Pancreas (tissue), 10 donors: ENCODE results near the gene UBA3. TPM values are rescaled to one million over a fixed set of nuclear protein-coding genes. Genes with fewer than 3 reads are reported as not detected.

ENCODE experiments used
- ATAC-seq, 4 donors: fragments of 200-7000 bp; cut with Tn5 transposase; one replicate each; pipeline versions ENCODE4 v1.8.0 to v1.9.1; 2020; ENCODE audit warnings: mild to moderate bottlenecking in 4 of 4, moderate library complexity in 4 of 4
- DNase-seq, 6 donors: peaks; one replicate each; pipeline ENCODE4 v3.0.0-alpha.2; 2020
- FAIRE-seq: peaks from 2 replicates; lab custom pipeline; 2012; peaks lifted over from hg19 to GRCh38; lab: Jason Lieb, UNC
- H3K27ac ChIP-seq, 4 donors: fragments of 200-600 bp; sonication (generic); 1 replicate in 3 of 4; 2 replicates in 1 of 4; pipeline versions ENCODE4 v1.5.0 to v1.8.0; 2020
- H3K27me3 ChIP-seq, 4 donors: fragments of 200-600 bp; one replicate each; pipeline ENCODE4 v1.8.0; 2021
- H3K36me3 ChIP-seq, 3 donors: fragments of 200-600 bp; sonication (generic) in 1 of 3; one replicate each; pipeline versions ENCODE4 v1.5.0 to v1.8.0; 2020 to 2021
- H3K4me1 ChIP-seq, 3 donors: fragments of 200-600 bp; one replicate each; pipeline ENCODE4 v1.8.0; 2021
- H3K4me3 ChIP-seq, 4 donors: fragments of 200-600 bp; sonication (generic) in 2 of 4; one replicate each; pipeline versions ENCODE4 v1.5.0 to v1.8.0; 2020 to 2021
- H3K9me3 ChIP-seq, 4 donors: fragments of 200-600 bp; one replicate each; pipeline ENCODE4 v1.8.0; 2021
- WGBS, 2 donors: extraction: QIAGEN DNeasy Blood & Tissue Kit; methylation state at CpG; one replicate each; pipeline ENCODE4 v1.1.7; 2013; 5-methylcytosine and 5-hydroxymethylcytosine counted together
- intact Hi-C, 3 donors: fragments of 100-400 bp; cut with DNase I; formaldehyde crosslinking; loops; one replicate each; pipeline versions ENCODE4 v1.11.1 to v1.14.2; 2022
- polyA plus RNA-seq, 2 donors: library from polyadenylated mRNA; stranded (reverse); fragments of 200-250 nt; gene quantifications; one replicate each; pipeline ENCODE4 v1.2.3, GENCODE V29; 2013
- total RNA-seq, 6 donors: library from RNA; stranded (reverse); fragmentation: NEBNext Ultra II Directional in 4 of 6; extraction: Animal tissue kit (Norgen Biotek cat#: 25700) in 4 of 6; gene quantifications; one replicate each; pipeline versions ENCODE4 v1.2.1 to v1.2.4, GENCODE V29; 2021 to 2023
- TF ChIP-seq, protein P1 (sequence below), 4 donors: fragments of 200-600 bp; sonication (generic) in 3 of 4; IDR thresholded peaks; one replicate each; pipeline versions ENCODE4 v1.5.0 to v1.8.0; 2021; ENCODE audit warnings: antibody characterized with exemption in 4 of 4
- donor health status: healthy with polysubstance abuse.
- donor health status: DM: no; HTN: no; CAD: no; lungs with moderate emphysema.
- donor health status: DM: no; HTN: no; CAD: no.
- donor health status: control.
- donor health status: control.
- donor health status: Bipolar disorder and iron deficiency.
- donor health status: DM: yes; HTN: yes; CAD: no.
- donor health status: DM: no; HTN: no; CAD: no.
- donor health status: DM: no; HTN: no; CAD: no.
- donor health status: DM: yes; HTN: yes; CAD: no.

Gene UBA3
- total and polyA plus RNA-seq, 8 donors, result 11.7 to 32.9 (median 17.1) TPM

DNA sequence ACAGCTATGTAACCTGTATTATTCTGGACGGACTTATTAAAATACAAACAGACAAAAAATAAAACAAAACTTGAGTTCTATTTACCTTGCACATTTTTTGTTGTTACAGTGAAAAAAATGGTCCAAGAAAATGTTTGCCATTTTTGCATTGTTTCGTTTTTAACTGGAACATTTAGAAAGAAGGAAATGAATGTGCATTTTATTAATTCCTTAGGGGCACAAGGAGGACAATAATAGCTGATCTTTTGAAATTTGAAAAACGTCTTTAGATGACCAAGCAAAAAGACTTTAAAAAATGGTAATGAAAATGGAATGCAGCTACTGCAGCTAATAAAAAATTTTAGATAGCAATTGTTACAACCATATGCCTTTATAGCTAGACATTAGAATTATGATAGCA lies 25.2 kb upstream of the UBA3 start:
- no peak for ATAC-seq
- no peaks in the 10 kb centered on the region for H3K4me1 ChIP-seq
- H3K4me3 ChIP-seq, result no peak overlapping the region
- no peak for DNase-seq
- H3K9me3 ChIP-seq, result no peaks in the 10 kb centered on the region
- FAIRE-seq, result peak; percentile 26
- TF ChIP-seq, protein P1, sequence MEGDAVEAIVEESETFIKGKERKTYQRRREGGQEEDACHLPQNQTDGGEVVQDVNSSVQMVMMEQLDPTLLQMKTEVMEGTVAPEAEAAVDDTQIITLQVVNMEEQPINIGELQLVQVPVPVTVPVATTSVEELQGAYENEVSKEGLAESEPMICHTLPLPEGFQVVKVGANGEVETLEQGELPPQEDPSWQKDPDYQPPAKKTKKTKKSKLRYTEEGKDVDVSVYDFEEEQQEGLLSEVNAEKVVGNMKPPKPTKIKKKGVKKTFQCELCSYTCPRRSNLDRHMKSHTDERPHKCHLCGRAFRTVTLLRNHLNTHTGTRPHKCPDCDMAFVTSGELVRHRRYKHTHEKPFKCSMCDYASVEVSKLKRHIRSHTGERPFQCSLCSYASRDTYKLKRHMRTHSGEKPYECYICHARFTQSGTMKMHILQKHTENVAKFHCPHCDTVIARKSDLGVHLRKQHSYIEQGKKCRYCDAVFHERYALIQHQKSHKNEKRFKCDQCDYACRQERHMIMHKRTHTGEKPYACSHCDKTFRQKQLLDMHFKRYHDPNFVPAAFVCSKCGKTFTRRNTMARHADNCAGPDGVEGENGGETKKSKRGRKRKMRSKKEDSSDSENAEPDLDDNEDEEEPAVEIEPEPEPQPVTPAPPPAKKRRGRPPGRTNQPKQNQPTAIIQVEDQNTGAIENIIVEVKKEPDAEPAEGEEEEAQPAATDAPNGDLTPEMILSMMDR (IDR thresholded peaks at IDR 0.05), result no peak
- H3K27me3 ChIP-seq, result no peaks in the 10 kb centered on the region
- peaks cover 0 to 42% (median 0%) of the 10 kb centered on the region in 3 donors for H3K36me3 ChIP-seq
- no peak overlapping the region for H3K27ac ChIP-seq
- 57 to 67% methylated on average over 3 of the region's 3 CpGs for WGBS, 2 donors
- intact Hi-C loops, result no loop called here

DNA sequence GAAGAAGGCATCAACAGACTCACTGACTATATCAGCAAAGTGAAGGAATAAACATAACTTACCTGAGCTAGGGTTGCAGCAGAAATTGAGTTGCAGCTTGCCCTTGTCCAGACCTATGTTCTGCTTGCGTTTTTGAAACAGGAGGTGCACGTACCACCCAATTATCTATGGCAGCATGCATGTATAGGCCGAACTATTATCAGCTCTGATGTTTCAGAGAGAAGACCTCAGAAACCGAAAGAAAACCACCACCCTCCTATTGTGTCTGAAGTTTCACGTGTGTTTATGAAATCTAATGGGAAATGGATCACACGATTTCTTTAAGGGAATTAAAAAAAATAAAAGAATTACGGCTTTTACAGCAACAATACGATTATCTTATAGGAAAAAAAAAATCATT lies 24.4 kb upstream of the UBA3 start:
- no peak overlapping the region for H3K4me3 ChIP-seq
- peaks cover 0 to 42% (median 0%) of the 10 kb centered on the region in 3 donors for H3K36me3 ChIP-seq
- no peak for ATAC-seq
- H3K4me1 ChIP-seq, result no peaks in the 10 kb centered on the region
- DNase-seq, result no peak
- no peak for FAIRE-seq
- no peaks in the 10 kb centered on the region for H3K9me3 ChIP-seq
- intact Hi-C loops, result no loop called here
- TF ChIP-seq, protein P1 (IDR thresholded peaks at IDR 0.05), result no peak
- H3K27ac ChIP-seq, result no peak overlapping the region
- 85 to 88% methylated on average over 8 of the region's 8 CpGs for WGBS, 2 donors
- H3K27me3 ChIP-seq, result no peaks in the 10 kb centered on the region

DNA sequence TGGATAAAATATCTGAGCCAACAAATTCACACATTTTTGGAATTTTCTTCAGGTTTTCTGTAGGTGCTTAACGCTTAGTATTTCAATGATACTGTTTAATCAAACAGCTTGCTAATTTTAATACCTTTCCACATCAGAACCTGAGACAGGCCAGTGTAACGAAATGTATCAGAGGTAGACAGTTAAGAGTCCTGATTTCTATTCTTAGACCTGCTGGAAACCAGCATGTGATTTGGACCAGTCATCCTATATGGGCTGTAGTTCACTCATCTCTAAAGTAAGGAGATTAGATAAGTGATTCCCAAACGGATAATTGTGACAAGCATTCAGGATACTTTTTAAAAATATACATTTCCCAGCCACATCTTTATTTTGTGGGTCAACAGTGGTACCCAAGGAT lies 23.0 kb upstream of the UBA3 start:
- no peaks in the 10 kb centered on the region for H3K27me3 ChIP-seq
- no peaks in the 10 kb centered on the region for H3K4me1 ChIP-seq
- FAIRE-seq, result no peak
- TF ChIP-seq, protein P1 (IDR thresholded peaks at IDR 0.05), result no peak
- no peak overlapping the region for H3K27ac ChIP-seq
- WGBS, 2 donors, result 80 to 90% methylated on average over 3 of the region's 3 CpGs
- peaks cover 0 to 42% (median 0%) of the 10 kb centered on the region in 3 donors for H3K36me3 ChIP-seq
- no peak for ATAC-seq
- H3K9me3 ChIP-seq, result no peaks in the 10 kb centered on the region
- intact Hi-C loops, result no loop called here
- no peak for DNase-seq
- no peak overlapping the region for H3K4me3 ChIP-seq

DNA sequence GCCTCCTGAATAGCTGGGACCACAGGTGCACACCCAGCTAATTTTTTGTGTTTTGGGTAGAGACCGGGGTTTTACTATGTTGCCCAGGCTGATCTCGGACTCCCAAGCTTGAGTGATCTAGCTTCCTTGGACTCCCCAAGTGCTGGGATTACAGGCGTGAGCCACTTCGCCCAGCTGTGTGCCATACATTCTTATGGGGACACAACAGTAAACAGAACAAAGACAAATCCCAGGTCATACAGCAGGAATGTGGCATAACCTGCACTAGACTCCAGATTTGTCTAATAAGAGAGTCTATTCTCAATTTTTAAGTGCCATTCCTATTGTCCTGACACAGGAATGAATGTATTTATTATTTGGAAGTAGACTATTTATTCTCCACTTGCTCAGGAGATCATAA lies 22.2 kb upstream of the UBA3 start:
- Histone ChIP-seq H3K9me3 (no peaks in the 10 kb centered on the region), H3K27me3 (no peaks in the 10 kb centered on the region), H3K4me3 (no peak overlapping the region), H3K36me3 (peaks cover 0 to 42% (median 0%) of the 10 kb centered on the region in 3 donors), H3K4me1 (no peaks in the 10 kb centered on the region), H3K27ac (no peak overlapping the region)
- ATAC-seq (no peak), DNase-seq (no peak), FAIRE-seq (no peak)
- 90 to 94% methylated on average over 4 of the region's 4 CpGs for WGBS, 2 donors
- TF ChIP-seq, protein P1 (IDR thresholded peaks at IDR 0.05), result no peak
- intact Hi-C loops, result no loop called here

DNA sequence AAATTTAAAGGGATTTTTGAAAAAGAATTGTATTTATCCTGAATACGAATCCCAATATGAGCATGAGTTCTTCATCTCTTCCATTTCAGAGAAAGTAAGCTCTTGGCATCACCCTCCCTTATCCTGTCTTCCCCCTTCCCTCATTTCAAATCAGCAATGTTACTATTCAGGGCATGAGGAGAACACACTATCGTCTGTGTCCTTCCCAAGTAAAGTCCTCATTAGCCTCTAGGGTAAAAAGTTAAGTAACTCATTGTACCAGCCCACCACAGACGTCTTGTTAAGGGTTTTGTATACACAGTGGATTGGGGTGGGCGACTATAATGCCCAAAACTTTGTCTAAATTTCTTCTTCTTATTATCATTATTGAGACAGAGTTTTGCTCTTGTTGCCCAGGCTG lies 19.4 kb upstream of the UBA3 start:
- FAIRE-seq (no peak), DNase-seq (no peak), ATAC-seq (no peak)
- TF ChIP-seq, protein P1 (IDR thresholded peaks at IDR 0.05), result no peak
- intact Hi-C loops, result no loop called here
- WGBS, 2 donors, result 91 to 95% methylated on average over 4 of the region's 4 CpGs
- H3K4me3 ChIP-seq, result no peak overlapping the region
- H3K27me3 ChIP-seq, result no peaks in the 10 kb centered on the region
- peaks cover 6 to 24% (median 10%) of the 10 kb centered on the region in 3 donors for H3K4me1 ChIP-seq
- peaks cover 0 to 27% (median 0%) of the 10 kb centered on the region in 3 donors for H3K36me3 ChIP-seq
- no peak overlapping the region for H3K27ac ChIP-seq
- H3K9me3 ChIP-seq, result no peaks in the 10 kb centered on the region
